Measurements from ENCODE around the gene SLC22A15.
A peak's percentile ranks its signal among the peaks of the same experiment; 100 is the strongest.
"Not testable (repeated sequence)": the region's sequence is repeated elsewhere in the genome, so short reads cannot be mapped to it uniquely, and the experiment has no call there.

SLC22A15 gene

DNA sequence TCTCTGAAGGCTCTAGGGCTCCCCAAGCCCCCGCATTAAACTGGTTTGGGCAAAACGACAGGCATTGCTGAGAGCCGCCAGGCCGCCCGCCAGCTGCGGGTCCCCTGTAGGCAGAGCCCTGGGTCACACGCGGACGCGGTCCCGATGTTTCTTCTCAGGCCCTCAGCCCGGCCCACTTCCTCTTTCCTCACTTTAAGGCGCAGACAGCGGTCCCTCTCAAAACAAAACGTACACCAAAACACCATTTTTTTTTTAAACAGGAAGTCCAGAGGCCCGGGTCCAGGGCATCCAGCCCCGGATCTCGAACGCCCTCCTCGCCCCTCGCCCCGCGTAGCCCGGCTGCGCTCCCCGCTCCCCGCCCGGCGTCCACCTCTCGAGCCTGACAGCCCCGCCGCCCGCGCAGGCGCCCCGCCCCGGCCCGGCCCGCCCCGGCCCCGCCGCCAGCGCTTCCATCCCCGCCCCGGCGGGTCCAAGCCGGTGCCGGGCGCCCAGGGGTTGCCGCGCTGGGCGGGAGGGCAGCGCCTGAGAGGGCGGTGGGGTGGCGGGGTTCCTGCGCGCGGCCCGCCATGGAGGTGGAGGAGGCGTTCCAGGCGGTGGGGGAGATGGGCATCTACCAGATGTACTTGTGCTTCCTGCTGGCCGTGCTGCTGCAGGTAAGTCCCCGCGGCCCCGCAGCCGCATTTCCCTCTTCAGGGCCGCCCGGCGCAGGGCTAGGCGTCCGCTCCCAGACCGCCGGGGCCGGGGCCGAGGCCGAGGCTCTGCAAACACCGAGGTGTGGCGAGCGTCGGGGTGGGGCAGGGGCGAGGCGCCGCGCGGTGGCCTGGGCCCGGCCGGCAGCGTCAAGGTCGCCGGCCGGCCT is at the start of gene SLC22A15:
SLC22A15 (plus strand) TSS at position 452 of the 859 bp plus-strand sequence; CDS start at position 567, 115 bp downstream.
- peak; percentile 33 for DNase-seq (ENCODE audit: low read depth, low spot score)

DNA sequence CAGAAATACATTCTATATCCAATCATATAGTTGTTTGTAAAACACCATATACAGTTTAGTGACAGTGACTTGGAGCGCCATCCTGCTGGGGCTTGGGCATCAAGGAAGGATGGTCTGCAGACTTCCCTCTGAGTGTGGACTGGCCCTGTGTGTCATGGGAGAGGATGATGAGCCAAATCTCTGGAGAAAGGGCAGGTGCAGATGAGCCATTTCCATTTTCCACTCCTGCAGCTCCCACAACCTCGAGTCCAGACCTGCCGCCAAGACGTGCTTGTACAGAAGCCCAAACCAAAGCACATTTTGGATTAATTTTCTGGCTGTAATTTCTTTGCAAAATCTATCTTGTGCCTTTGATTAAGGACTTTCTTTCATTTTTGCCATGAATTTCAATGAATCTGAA is 48.3 kb upstream of the SLC22A15 start:
- DNase-seq (ENCODE audit: low read depth, low spot score) = no peak

- no peak for DNase-seq (ENCODE audit: low read depth, low spot score)
Measured at GRCh38 chr1:115929881-115930280, 46.4 kb upstream of the SLC22A15 start.

- DNase-seq (ENCODE audit: low read depth, low spot score) = no peak
Measured at GRCh38 chr1:115933625-115934024, 42.7 kb upstream of the SLC22A15 start.

DNA sequence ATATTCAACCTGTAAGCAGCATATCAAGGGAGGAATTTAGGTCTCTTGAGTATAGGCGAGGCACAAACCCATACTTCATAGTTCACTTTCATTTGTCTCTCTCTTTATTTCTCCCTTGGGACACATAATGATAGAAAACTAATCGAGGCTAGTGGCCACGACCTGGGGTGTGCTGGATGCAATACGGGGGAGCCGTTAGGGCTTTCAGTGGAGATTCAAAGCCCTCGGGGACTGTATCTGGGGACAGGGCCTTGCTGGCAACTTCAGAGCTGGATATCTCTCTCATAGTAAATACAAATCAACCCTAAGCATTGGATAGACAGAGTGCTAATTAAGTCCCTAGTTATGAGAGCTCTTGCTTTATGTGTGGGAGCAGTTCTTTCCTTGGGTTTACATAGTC is 36.9 kb upstream of the SLC22A15 start:
- DNase-seq (ENCODE audit: low read depth, low spot score) = no peak

DNA sequence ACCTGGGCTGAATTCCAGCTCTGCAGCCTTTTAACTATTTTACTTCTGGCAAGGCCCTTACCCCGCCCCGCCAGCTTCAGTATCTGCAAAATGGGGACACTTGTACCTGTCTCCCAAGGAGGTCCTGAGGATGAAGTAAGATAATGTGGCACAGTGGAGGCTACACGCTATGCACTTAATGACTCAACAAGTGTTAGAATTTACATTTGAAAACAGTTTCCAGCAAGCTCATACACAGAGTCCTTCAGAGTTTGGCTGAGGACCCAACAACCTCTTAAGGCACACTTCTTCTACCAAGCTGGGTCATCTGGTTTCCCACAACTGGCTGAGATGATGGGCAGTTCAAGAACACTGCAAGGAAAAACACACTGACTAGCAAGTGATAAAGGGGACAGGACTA is 30.2 kb upstream of the SLC22A15 start:
- peak; percentile 17 for DNase-seq (ENCODE audit: low read depth, low spot score)

- no peak for DNase-seq (ENCODE audit: low read depth, low spot score)
Measured at GRCh38 chr1:115949156-115949555, 27.2 kb upstream of the SLC22A15 start.

- DNase-seq (ENCODE audit: low read depth, low spot score) = no peak
Measured at GRCh38 chr1:115951560-115951959, 24.8 kb upstream of the SLC22A15 start.

DNA sequence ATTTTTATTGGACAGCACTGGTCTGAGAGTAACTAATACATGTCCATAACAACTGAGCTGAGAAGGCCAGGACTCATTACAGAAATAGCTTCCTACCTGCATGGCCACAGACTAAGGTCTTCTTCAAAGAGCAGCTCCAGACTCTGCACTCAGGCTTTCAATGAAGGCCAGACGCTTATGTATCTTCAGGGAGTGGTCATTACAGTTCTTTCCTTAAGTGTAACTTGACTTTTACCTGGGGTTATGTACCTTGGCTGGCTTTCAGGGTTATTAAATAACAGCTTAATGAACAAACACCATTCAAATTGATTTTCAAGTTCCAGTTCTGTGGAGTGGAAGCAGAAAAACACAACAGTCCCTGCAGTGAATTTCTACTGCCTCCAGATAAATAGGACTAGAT is 23.8 kb upstream of the SLC22A15 start:
- no peak for DNase-seq (ENCODE audit: low read depth, low spot score)

DNA sequence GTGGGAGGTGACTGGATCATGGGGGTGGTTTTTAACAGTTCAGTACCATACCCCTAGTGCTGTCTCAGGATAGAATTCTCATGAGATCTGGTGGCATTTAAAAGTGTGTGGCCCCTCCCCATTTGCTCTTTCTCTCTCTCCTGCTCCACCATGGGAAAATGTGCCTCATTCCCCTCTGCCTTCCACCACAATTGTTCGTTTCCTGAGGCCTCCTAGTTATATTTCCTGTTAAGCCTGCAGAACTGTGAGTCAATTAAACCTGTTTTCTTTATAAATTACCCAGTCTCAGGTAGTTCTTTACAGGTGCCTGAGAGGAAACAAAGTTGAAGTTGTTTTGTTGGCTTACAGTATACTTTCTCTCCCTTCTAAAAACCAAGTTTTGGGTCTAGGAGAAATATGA is 23.1 kb upstream of the SLC22A15 start:
- DNase-seq (ENCODE audit: low read depth, low spot score) = no peak

GRCh38 chr1:115954684-115955083 is 21.6 kb upstream of the SLC22A15 start:
- no peak for DNase-seq (ENCODE audit: low read depth, low spot score)

DNA sequence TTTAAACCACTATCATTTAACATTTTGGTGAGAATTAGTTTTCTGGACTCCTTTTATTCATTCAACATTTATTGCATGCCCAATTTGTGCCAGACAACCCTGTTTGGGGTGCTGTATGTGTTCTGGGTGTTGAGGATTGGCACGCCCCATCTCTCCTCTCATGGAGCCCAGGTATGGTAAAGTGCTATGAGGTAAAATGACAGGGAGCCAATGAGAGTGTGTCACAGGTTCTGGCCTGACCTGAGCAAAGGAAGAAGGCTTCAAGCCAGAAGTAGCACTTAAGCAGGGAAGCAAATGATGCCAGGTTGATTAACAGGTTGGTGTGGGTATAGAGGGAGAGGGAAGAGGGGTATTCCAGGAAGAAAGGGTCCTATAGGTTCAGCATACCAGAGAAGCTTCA is 21.1 kb upstream of the SLC22A15 start:
- DNase-seq (ENCODE audit: low read depth, low spot score) = no peak

- no peak for DNase-seq (ENCODE audit: low read depth, low spot score)
Measured at GRCh38 chr1:115958866-115959265, 17.4 kb upstream of the SLC22A15 start.

DNA sequence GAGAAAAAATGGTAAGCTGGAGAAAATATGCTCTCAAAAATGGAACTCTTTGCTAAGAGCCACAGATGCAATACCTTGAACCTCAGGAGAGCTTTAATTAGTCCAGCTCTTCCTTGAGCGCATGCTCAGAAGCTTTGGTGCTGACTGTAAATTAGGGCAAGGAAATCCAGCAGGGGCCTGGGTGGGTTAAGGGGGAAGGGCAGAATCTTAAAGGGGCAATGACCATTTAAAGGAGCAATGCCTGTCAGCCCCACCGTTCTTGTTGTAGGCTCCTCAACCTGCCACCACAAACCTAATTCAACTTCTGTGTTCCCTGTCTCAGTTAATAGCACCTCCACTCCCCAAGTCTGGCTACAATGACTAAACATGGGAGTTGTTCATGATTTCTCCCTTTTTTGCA is 6.8 kb upstream of the SLC22A15 start:
- peak; percentile 92 for DNase-seq (ENCODE audit: low read depth, low spot score)

- DNase-seq (ENCODE audit: low read depth, low spot score) = not testable (repeated sequence)
Measured at GRCh38 chr1:115971778-115972177, 4.5 kb upstream of the SLC22A15 start.

- DNase-seq (ENCODE audit: low read depth, low spot score) = no peak
Measured at GRCh38 chr1:115973154-115973553, 3.2 kb upstream of the SLC22A15 start.

GRCh38 chr1:115975569-115976061 is 698 bp upstream of the SLC22A15 start:
- DNase-seq (ENCODE audit: low read depth, low spot score) = no peak

DNA sequence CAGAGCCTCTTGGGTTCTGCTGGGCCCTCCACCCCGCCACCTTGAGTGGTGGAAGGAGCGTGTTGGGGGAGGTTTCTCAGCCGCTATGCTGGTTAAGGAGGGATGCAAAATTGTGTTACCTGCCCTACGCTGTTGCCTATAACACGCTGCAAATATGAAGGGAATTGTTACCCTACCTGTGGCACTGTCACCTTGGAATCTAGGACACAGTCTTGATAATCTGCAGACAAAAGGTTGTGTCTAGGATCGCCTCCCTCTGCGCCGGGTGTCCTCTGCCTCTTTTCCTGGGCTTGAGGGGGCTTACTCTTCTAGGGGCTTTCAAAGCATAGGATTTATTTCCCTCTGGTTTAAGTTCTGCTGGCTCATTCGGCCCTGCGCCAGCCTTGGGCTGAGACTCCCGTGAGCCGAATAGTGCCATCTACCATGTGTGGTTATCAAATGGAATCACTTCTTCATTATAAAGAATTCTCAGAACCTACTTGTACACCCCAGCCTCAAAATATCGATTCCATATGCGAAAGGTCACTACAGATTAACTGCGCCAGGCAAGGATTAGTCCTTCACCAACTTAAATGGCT is 697 bp downstream of the SLC22A15 start:
- no peak for DNase-seq (ENCODE audit: low read depth, low spot score)

GRCh38 chr1:115977499-115978258 is 1.4 kb downstream of the SLC22A15 start:
- no peak for DNase-seq (ENCODE audit: low read depth, low spot score)

DNA sequence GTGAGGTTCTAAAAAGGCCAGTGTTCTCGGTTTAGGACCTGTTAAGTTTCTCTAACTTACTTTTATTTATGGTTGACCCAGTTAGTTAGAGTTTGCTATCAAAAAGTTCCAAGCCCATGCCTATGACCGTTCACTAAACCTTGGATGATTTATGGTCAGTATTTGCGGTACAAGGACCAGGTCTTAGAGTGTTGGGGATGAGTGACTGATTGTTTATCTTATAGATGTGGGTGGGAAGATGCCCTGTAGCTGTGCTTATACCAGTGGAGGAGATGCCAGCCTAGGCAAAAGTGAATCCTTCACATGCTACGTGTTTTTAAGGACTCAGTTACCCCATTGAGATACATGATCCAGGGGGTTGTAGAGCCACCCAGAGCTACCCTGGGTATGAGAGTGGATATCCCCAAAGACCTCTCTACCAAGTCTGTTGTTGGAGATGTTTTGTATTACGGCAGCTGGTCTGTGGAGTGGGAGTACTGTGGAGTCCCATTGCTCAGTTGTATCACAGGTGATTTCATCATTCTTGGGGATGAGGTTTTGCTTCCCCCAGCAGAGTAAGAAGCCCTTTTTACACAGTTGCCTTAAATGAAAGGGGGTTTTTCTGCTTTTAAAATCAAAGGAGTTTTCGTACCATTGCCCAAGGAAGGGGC is 2.1 kb downstream of the SLC22A15 start:
- no peak for DNase-seq (ENCODE audit: low read depth, low spot score)

- DNase-seq (ENCODE audit: low read depth, low spot score) = no peak
Measured at GRCh38 chr1:115980156-115980555, 3.8 kb downstream of the SLC22A15 start.

Data from iPS DF 19.7 (cell line).